GM12878 (cell line): ENCODE data around the gene FAM227B. TPM values are rescaled to one million over a fixed set of nuclear protein-coding genes. Genes with fewer than 3 reads are reported as not detected.

Experiments
- ATAC-seq: fragments of 200-7000 bp; cut with Tn5 transposase; 3 replicates; pipeline ENCODE4 v1.9.1; 2020; ENCODE audit warnings: mild to moderate bottlenecking, moderate library complexity
- Bru-seq: library from RNA; stranded (reverse); fragments of 400-500 nt; gene quantifications from one replicate; lab custom pipeline; 2021; lab: Mats Ljungman, UMichigan
- BruChase-seq, 2 experiments: library from RNA; stranded (reverse); fragments of 400-500 nt; gene quantifications; one replicate each; lab custom pipeline; 2021; lab: Mats Ljungman, UMichigan
- BruUV-seq: library from RNA; stranded (reverse); fragments of 400-500 nt; replicated peaks from 2 replicates; lab custom pipeline; 2021; lab: Mats Ljungman, UMichigan
- CTCF ChIA-PET: fragments of 300-600 bp; sonication (Branson Sonifier 250); formaldehyde crosslinking; extraction: SDS; loops from one replicate; lab custom pipeline; 2021; ENCODE audit warnings: inconsistent platforms; lab: Yijun Ruan, JAX
- POLR2A ChIA-PET: fragments of 350-600 bp; formaldehyde crosslinking; extraction: SDS; loops from one replicate; lab custom pipeline; 2021; ENCODE audit warnings: inconsistent platforms; lab: Charles Lee
- RAD21 ChIA-PET: fragments of 300-600 bp; sonication (Branson Sonifier 250); formaldehyde crosslinking; loops from one replicate; lab custom pipeline; 2023; ENCODE audit warnings: antibody characterized with exemption; ENCODE audit not compliant: unreplicated experiment; lab: Charles Lee
- SMC1A ChIA-PET: fragments of 300-600 bp; sonication (Branson Sonifier 250); formaldehyde crosslinking; loops from one replicate; lab custom pipeline; 2023; ENCODE audit not compliant: unreplicated experiment, uncharacterized antibody; lab: Charles Lee
- DNase-seq: peaks from one replicate; pipeline ENCODE4 v3.0.0-alpha.2; 2011; ENCODE audit warnings: low read depth, low spot score
- FAIRE-seq: peaks from 3 replicates; lab custom pipeline; 2011; peaks lifted over from hg19 to GRCh38; lab: Jason Lieb, UNC
- H2AFZ ChIP-seq: 2 replicates; pipeline ENCODE4 v1.6.0; 2011; ENCODE audit warnings: low read depth, low read length, control low read depth; ENCODE audit not compliant: control insufficient read depth
- H3K27ac ChIP-seq: 2 replicates; pipeline ENCODE4 v1.5.1; 2011; ENCODE audit warnings: control low read depth; ENCODE audit not compliant: control insufficient read depth, insufficient read depth
- H3K27me3 ChIP-seq, 2 experiments: replicated peaks in 1 of 2; 2 replicates each; pipeline versions ENCODE4 v1.6.0 to v1.6.1; 2011; ENCODE audit warnings: low read length in 1 of 2; ENCODE audit not compliant: control insufficient read depth in 2 of 2, insufficient read depth in 2 of 2
- H3K36me3 ChIP-seq, 2 experiments: 2 replicates each; pipeline ENCODE4 v1.5.1; 2011; ENCODE audit warnings: low read length in 1 of 2; ENCODE audit not compliant: control insufficient read depth in 2 of 2, insufficient read depth in 2 of 2
- H3K4me1 ChIP-seq: 2 replicates; pipeline ENCODE4 v1.6.1; 2011; ENCODE audit warnings: mild to moderate bottlenecking, low read length, moderate library complexity, mixed read lengths; ENCODE audit not compliant: control insufficient read depth, insufficient read depth
- H3K4me2 ChIP-seq: 2 replicates; pipeline ENCODE4 v1.6.0; 2011; ENCODE audit warnings: control low read depth; ENCODE audit not compliant: control insufficient read depth, insufficient read depth
- H3K4me3 ChIP-seq: fragments of 200-600 bp; sonication (generic); 2 replicates; pipeline ENCODE4 v1.5.1; 2016
- H3K79me2 ChIP-seq: 2 replicates; pipeline ENCODE4 v1.6.0; 2011; ENCODE audit warnings: low read length; ENCODE audit not compliant: control insufficient read depth, insufficient read depth
- H3K9ac ChIP-seq: 2 replicates; pipeline ENCODE4 v1.8.0; 2011; ENCODE audit warnings: low read length, control low read depth, mixed read lengths; ENCODE audit not compliant: control insufficient read depth, insufficient read depth
- H3K9me3 ChIP-seq: replicated peaks from 3 replicates; pipeline ENCODE4 v1.5.1; 2011; ENCODE audit warnings: mild to moderate bottlenecking, low read length; ENCODE audit not compliant: control insufficient read depth, insufficient read depth
- H4K20me1 ChIP-seq: 2 replicates; pipeline ENCODE4 v1.6.0; 2011; ENCODE audit not compliant: control insufficient read depth, insufficient read depth
- BMI1 ChIP-seq: fragments of 450-650 bp; IDR thresholded peaks from 2 replicates; pipeline ENCODE4 v1.6.1; 2016; ENCODE audit warnings: mild to moderate bottlenecking, moderate library complexity, borderline replicate concordance
- CBX3 ChIP-seq: fragments of 200-600 bp; sonication (generic); IDR thresholded peaks from 2 replicates; pipeline ENCODE4 v1.6.1; 2016; ENCODE audit warnings: low read depth, borderline replicate concordance
- ETV6 ChIP-seq, 2 experiments: fragments of 450-650 bp in 1 of 2; IDR thresholded peaks in 1 of 2; conservative IDR thresholded peaks in 1 of 2; 2 replicates each; pipeline ENCODE4 v1.6.1; 2014; ENCODE audit warnings: antibody characterized with exemption in 1 of 2, borderline replicate concordance in 1 of 2, low read depth in 1 of 2, mild to moderate bottlenecking in 1 of 2, moderate library complexity in 1 of 2
- FOXK2 ChIP-seq: fragments of 450-650 bp; IDR thresholded peaks from 2 replicates; pipeline ENCODE4 v1.6.1; 2017; ENCODE audit warnings: mild to moderate bottlenecking, moderate library complexity
- GATAD2B ChIP-seq: fragments of 450-650 bp; conservative IDR thresholded peaks from 2 replicates; pipeline ENCODE4 v1.6.1; 2017; ENCODE audit warnings: low read depth, mild to moderate bottlenecking, moderate library complexity
- JUND ChIP-seq: IDR thresholded peaks from 2 replicates; pipeline ENCODE4 v1.6.1; 2012; ENCODE audit warnings: low read depth, mild to moderate bottlenecking, low read length, improper control_type of control experiment, moderate library complexity
- KLF5 ChIP-seq: fragments of 450-650 bp; IDR thresholded peaks from 2 replicates; pipeline ENCODE4 v1.6.1; 2014; ENCODE audit warnings: mild to moderate bottlenecking; ENCODE audit not compliant: partially characterized antibody
- NBN ChIP-seq: fragments of 450-650 bp; IDR thresholded peaks from 2 replicates; pipeline ENCODE4 v1.6.1; 2016
- RUNX3 ChIP-seq: IDR thresholded peaks from 2 replicates; pipeline ENCODE4 v1.6.1; 2012; ENCODE audit warnings: low read length, inconsistent platforms
- SIN3A ChIP-seq: IDR thresholded peaks from 2 replicates; pipeline ENCODE4 v1.6.1; 2012; ENCODE audit warnings: low read depth, low read length, improper control_type of control experiment
- SIX5 ChIP-seq: IDR thresholded peaks from 2 replicates; pipeline ENCODE4 v1.6.1; 2011; ENCODE audit warnings: mild to moderate bottlenecking, low read depth, low read length, moderate library complexity; ENCODE audit not compliant: severe bottlenecking
- SMAD1 ChIP-seq: fragments of 450-650 bp; IDR thresholded peaks from 2 replicates; pipeline ENCODE4 v1.6.1; 2018; ENCODE audit warnings: mild to moderate bottlenecking, low read depth; ENCODE audit not compliant: partially characterized antibody
- SREBF1 ChIP-seq: IDR thresholded peaks from 2 replicates; pipeline ENCODE4 v1.6.1; 2012; ENCODE audit warnings: mild to moderate bottlenecking, low read length
- SRF ChIP-seq, 2 experiments: IDR thresholded peaks; 2 replicates each; pipeline ENCODE4 v1.6.1; 2011; ENCODE audit warnings: low read depth in 2 of 2, low read length in 2 of 2, mild to moderate bottlenecking in 1 of 2, moderate library complexity in 1 of 2
- ZNF622 ChIP-seq: fragments of 450-650 bp; IDR thresholded peaks from 2 replicates; pipeline ENCODE4 v1.6.1; 2017; ENCODE audit warnings: mild to moderate bottlenecking, inconsistent platforms
- WGBS: methylation state at CpG from one replicate; pipeline ENCODE4 v1.1.6; 2016; ENCODE audit warnings: low lambda C conversion rate; ENCODE audit not compliant: insufficient replicate concordance, insufficient coverage; ENCODE audit errors: missing lambda C conversion rate; 5-methylcytosine and 5-hydroxymethylcytosine counted together
- in situ Hi-C: fragments of 300-500 bp; cut with MboI; formaldehyde crosslinking; loops from 9 replicates; pipeline ENCODE4 v1.14.3; 2018; ENCODE audit warnings: mixed read lengths
- intact Hi-C: fragments of 100-400 bp; cut with micrococcal nuclease; formaldehyde crosslinking; loops from one replicate; pipeline ENCODE4 v1.14.2; 2022; ENCODE audit not compliant: unreplicated experiment
- long read RNA-seq, 2 experiments: library from polyadenylated mRNA; unstranded; transcript quantifications; one replicate each; pipeline ENCODE4 v2.0.0, GENCODE V29; 2019 to 2020
- polyA minus RNA-seq, 3 experiments: library from RNA; depleted of rRNA, polyadenylated mRNA; stranded (reverse); fragments of >200 nt; gene quantifications; 2 replicates each; pipeline ENCODE4 v1.2.3, GENCODE V29; 2011
- polyA plus RNA-seq, 11 experiments: library from polyadenylated mRNA; depleted of rRNA in 4 of 11; unstranded in 6 of 11; stranded (reverse) in 5 of 11; fragments of >200 nt; fragmentation: Nextera tagmentation in 4 of 11; fragmentation: Illumina TruSeq in 1 of 11; extraction: Ambion mirVana in 4 of 11; extraction: Trizol in 1 of 11; gene quantifications; 1 replicate in 1 of 11; 2 replicates in 10 of 11; pipeline versions ENCODE4 v1.2.1 to v1.2.3, GENCODE V29; 2011 to 2016; ENCODE audit warnings: inconsistent platforms in 2 of 11, missing spikeins in 2 of 11, low read depth in 1 of 11
- total RNA-seq, 4 experiments: library from RNA; depleted of rRNA in 3 of 4; stranded (reverse); fragments of >200 nt in 3 of 4; fragmentation: Illumina TruSeq in 1 of 4; extraction: Trizol in 1 of 4; gene quantifications; 2 replicates each; pipeline versions ENCODE4 v1.2.1 to v1.2.3, GENCODE V29; 2013 to 2021
- TF ChIP-seq, protein P1 (sequence below): fragments of 450-650 bp; IDR thresholded peaks from 2 replicates; pipeline ENCODE4 v1.6.1; 2016; ENCODE audit warnings: mild to moderate bottlenecking

The FAM227B gene
- 13.4 and 15.5 TPM in 2 replicates for total RNA-seq (2013; cell fraction: nucleolus; rRNA removed)
- 4.7 and 7.3 TPM in 2 replicates for total RNA-seq (2014; rRNA removed)
- 7.4 and 7.7 TPM in 2 replicates for total RNA-seq (2014; rRNA removed; fragmentation: Illumina TruSeq; extraction: Trizol)
- total RNA-seq (2021): 3.9 and 5.5 TPM in 2 replicates
- polyA plus RNA-seq (2011; ENCODE audit: low read depth): 3.8 TPM
- 7.7 and 12.7 TPM in 2 replicates for polyA plus RNA-seq (2011; rRNA removed)
- 2.2 and 3.1 TPM in 2 replicates for polyA plus RNA-seq (2011; cell fraction: cytosol; rRNA removed)
- polyA plus RNA-seq (2011; cell fraction: nucleus; rRNA removed): 4.9 and 5.9 TPM in 2 replicates
- 6.6 and 10.6 TPM in 2 replicates for polyA plus RNA-seq (2012)
- polyA plus RNA-seq (2014; fragmentation: Illumina TruSeq; extraction: Trizol): 6.2 and 11.8 TPM in 2 replicates
- polyA plus RNA-seq (2014; fragmentation: Nextera tagmentation; extraction: Ambion mirVana): 1 to 10 TPM; 6.1 to 7.1 TPM
- polyA plus RNA-seq (2014; rRNA removed): 6.2 and 6.8 TPM in 2 replicates
- polyA plus RNA-seq (2016; fragmentation: Nextera tagmentation; extraction: Ambion mirVana): 10 to 100 TPM; 12.2 to 12.6 TPM
- 5.2 and 6.8 TPM in 2 replicates for polyA minus RNA-seq (2011; rRNA and poly(A)+ RNA removed)
- polyA minus RNA-seq (2011; cell fraction: cytosol; rRNA and poly(A)+ RNA removed): 1.7 and 2.9 TPM in 2 replicates
- polyA minus RNA-seq (2011; cell fraction: nucleus; rRNA and poly(A)+ RNA removed): 9.2 and 14.8 TPM in 2 replicates
- Bru-seq, nascent RNA: percentile 34 among the genes with signal in this experiment
- percentile 26 among the genes with signal in this experiment for BruChase-seq, experiment 1, labeled RNA remaining after a 6-hour chase
- percentile 30 among the genes with signal in this experiment for BruChase-seq, experiment 2, labeled RNA remaining after a 2-hour chase
- long read RNA-seq, experiment 1, partial matches to known transcripts: 0 of 1 reads
- long read RNA-seq, experiment 1, other reads (novel, unspliced or antisense): 1 of 1 reads
- long read RNA-seq, experiment 2, partial matches to known transcripts: 4 of 14 reads
- long read RNA-seq, experiment 2, other reads (novel, unspliced or antisense): 10 of 14 reads

DNA sequence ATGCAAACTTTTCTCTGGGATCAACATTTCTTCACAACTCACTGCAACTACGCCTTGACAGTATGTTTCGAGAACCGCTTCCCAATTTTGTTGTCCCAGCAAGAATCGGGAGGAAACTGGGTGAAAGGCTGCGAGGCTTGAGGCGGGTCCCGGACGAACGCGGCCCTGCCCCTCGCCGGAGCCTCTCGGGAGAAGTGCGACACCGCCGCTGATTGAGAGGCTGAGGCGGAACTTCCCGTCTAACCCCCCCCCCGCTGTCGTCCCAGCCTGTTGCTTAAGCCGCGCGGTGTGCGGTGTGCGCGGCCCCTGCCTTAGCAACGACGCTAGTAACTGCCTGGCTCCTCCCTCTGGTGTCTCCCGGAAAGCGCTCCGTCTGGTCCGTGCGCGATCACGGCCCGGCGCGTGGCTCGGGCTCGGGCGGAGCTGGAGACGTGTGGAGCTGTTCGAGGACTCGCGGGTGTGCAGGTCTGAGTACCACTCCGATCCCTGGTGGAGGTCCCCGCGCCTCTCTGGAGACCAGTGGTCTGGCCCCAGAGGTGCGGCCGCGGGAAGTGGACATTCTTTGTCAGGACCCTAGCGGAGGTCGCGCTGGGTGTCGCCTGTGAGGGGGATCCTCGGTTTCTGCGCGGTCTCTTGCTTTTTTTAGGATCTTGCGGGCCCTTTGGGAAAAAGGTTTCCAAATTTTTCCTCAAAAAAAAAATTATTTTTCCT, at the start of gene FAM227B, which contains the start of gene DTWD1:
Gene FAM227B (minus strand): TSS at position 161 of the 711 bp plus-strand sequence. CDS start 5,647 bp downstream, outside the sequence.
Gene DTWD1 (plus strand): TSS at position 391 of the 711 bp plus-strand sequence. CDS start 4,120 bp downstream, outside the sequence.
- DNase-seq: peak; percentile 89
- peaks cover 8% of the 10 kb centered on the region for H3K9me3 ChIP-seq
- no peaks in the 10 kb centered on the region for H3K27me3 ChIP-seq
- no peaks in the 10 kb centered on the region for H3K4me1 ChIP-seq
- peak; percentile 75 for FAIRE-seq
- under 1% methylated on average over 59 of the region's 59 CpGs for WGBS
- ChIA-PET RAD21 (interaction anchor here (1.0 kb wide), 1 partner anchor 32 kb away, joined by 4 read pairs; no protein-coding TSS in a partner anchor), POLR2A (interaction anchor here (0.7 to 1.0 kb wide), 2 partner anchors 8 to 161 kb away, joined by 3 read pairs; no protein-coding TSS in a partner anchor), CTCF (no interaction called here), SMC1A (interaction anchor here (0.6 kb wide), 1 partner anchor 740 kb away, joined by 3 read pairs; no protein-coding TSS in a partner anchor)
- intact Hi-C loops (loop anchor here (5.0 to 10.0 kb wide), 2 partner anchors 464 to 1286 kb away; partner anchors contain the start of genes COPS2 and DUT), in situ Hi-C loops (loop anchor here (10.0 to 25.0 kb wide), 3 partner anchors 466 to 1284 kb away; partner anchors contain the start of genes COPS2, DUT and EID1)
- H4K20me1 ChIP-seq: no peaks in the 10 kb centered on the region
- peak within 1 kb of the TSS; percentile 78 for H3K4me2 ChIP-seq
- peaks cover 24% of the 10 kb centered on the region for H3K79me2 ChIP-seq
- no peaks in the 10 kb centered on the region for H3K36me3 ChIP-seq
- peak; percentile 98 for ATAC-seq
- peak within 1 kb of the TSS; percentile 88 for H3K27ac ChIP-seq
- peak within 1 kb of the TSS; percentile 97 for H3K9ac ChIP-seq
- peak within 1 kb of the TSS; percentile 89 for H2AFZ ChIP-seq
- no TSS peak for BruUV-seq
- peak within 1 kb of the TSS; percentile 95 for H3K4me3 ChIP-seq
- TF ChIP-seq SRF (IDR thresholded peaks at IDR 0.05; ENCODE audit: low read depth in 2 of 2, low read length in 2 of 2) (peak in 1 of 2 experiments; percentile 88; a peak in 2 of 4 replicates), CBX3 (no peak), ZNF622 (no peak), FOXK2 (no peak; the same call in 1 of the 2 replicates), JUND (peak; percentile 58; the same call in 1 of the 2 replicates), SREBF1 (peak; percentile 67), GATAD2B (peak; percentile 82), NBN (peak; percentile 97; the same call in 1 of the 2 replicates), SMAD1 (no peak), ETV6 (conservative IDR thresholded peaks at IDR 0.05 in 1 of 2, IDR thresholded peaks at IDR 0.05 in 1 of 2; ENCODE audit: borderline replicate concordance in 1 of 2, low read depth in 1 of 2) (peak in 1 of 2 experiments; percentile 47; a peak in 1 of 4 replicates), RUNX3 (peak; percentile 59), SIN3A (peak; percentile 96), BMI1 (peak; percentile 83), KLF5 (peak; percentile 74), SIX5 (peak; percentile 56)
- TF ChIP-seq, protein P1, sequence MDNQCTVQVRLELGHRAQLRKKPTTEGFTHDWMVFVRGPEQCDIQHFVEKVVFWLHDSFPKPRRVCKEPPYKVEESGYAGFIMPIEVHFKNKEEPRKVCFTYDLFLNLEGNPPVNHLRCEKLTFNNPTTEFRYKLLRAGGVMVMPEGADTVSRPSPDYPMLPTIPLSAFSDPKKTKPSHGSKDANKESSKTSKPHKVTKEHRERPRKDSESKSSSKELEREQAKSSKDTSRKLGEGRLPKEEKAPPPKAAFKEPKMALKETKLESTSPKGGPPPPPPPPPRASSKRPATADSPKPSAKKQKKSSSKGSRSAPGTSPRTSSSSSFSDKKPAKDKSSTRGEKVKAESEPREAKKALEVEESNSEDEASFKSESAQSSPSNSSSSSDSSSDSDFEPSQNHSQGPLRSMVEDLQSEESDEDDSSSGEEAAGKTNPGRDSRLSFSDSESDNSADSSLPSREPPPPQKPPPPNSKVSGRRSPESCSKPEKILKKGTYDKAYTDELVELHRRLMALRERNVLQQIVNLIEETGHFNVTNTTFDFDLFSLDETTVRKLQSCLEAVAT: peak; percentile 38; the same call in 1 of the 2 replicates
